ENCODE data around the gene SAT1. TPM values are rescaled to one million over a fixed set of nuclear protein-coding genes. Genes with fewer than 3 reads are reported as not detected.

Gene SAT1
- total and polyA plus RNA-seq, 9 donors, result 58.7 to 3,021 (median 164) TPM

DNA sequence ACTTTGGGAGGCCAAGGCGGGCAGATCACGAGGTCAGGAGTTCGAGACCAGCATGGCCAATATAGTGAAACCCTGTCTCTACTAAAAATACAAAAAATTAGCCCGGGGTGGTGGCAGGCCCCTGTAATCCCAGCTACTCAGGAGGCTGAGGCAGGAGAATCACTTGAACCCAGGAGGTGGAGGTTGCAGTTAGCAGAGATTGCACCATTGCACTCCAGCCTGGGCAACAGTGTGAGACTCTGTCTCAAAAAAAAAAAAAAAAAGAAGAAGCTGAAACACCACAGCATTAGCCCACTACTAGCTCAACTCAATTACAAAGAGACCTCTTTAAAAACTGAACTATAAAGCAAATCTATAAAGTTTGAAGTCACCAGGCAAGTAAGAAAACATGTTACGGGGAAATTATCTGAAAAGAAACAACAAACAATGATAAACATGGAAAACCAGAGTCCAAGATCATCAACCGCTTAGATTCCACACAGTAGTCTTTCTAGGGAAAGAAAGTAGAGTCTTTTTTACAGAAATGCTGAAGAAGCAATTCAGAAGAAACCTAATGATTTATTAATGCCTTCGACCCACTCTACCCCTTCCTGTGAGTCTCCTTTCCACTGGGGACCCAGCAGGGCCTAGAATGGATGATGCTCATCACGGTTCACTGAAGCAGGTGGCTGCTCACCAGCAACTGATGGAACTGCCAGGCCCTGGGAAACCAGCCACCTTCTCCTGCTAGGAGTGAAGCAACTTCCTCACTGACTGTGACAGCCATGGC is 6.6 kb downstream of the SAT1 start:
- DNase-seq, result no peak
- TF ChIP-seq CTCF (IDR thresholded peaks at IDR 0.05), result no peak
- TF ChIP-seq EP300 (IDR thresholded peaks at IDR 0.05), result no peak
- no peak for TF ChIP-seq POLR2A (IDR thresholded peaks at IDR 0.05)
- Histone ChIP-seq H3K9me3 (no peaks in the 10 kb centered on the region), H3K27me3 (no peaks in the 10 kb centered on the region), H3K4me1 (ENCODE audit: insufficient read depth) (peaks cover 2% of the 10 kb centered on the region), H3K27ac (no peak overlapping the region), H3K4me3 (no peak overlapping the region), H3K36me3 (no peaks in the 10 kb centered on the region)
- intact Hi-C loops (cut with DNase I), result loop anchor here in 1 of 4 donors (10.0 kb wide), 1 partner anchor 115 kb away; the partner anchor contains the start of genes APOO and CXorf58
- 75 to 77% (median 75%) methylated on average over 8 of the region's 8 CpGs for WGBS, 3 donors

DNA sequence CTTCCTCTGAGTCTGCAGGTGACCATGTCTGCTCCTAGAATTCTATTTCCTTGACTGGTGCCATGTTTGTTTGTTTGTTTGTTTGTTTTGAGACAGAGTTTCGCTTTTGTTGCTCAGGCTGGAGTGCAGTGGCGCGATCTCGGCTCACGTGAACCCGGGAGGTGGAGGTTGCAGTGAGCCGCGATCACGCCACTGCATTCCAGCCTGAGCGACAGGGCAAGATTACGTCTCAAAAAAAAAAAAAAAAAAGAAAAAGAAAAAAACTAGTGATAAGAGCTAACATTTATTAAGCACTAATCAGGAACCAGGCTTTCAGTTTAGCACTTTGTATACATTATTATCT is 7.2 kb downstream of the SAT1 start:
- Histone ChIP-seq H3K4me1 (ENCODE audit: insufficient read depth) (no peaks in the 10 kb centered on the region), H3K4me3 (no peak overlapping the region), H3K36me3 (no peaks in the 10 kb centered on the region), H3K27ac (no peak overlapping the region), H3K27me3 (no peaks in the 10 kb centered on the region), H3K9me3 (no peaks in the 10 kb centered on the region)
- DNase-seq, result no peak
- no peak for TF ChIP-seq POLR2A (IDR thresholded peaks at IDR 0.05)
- TF ChIP-seq CTCF (IDR thresholded peaks at IDR 0.05), result no peak
- TF ChIP-seq EP300 (IDR thresholded peaks at IDR 0.05), result no peak
- WGBS, 3 donors, result 91 to 92% (median 92%) methylated on average over 11 of the region's 11 CpGs
- intact Hi-C loops (cut with DNase I), result no loop called here

- DNase-seq, result no peak
- 55 to 65% (median 59%) methylated on average over 6 of the region's 6 CpGs for WGBS, 3 donors
- H3K36me3 ChIP-seq, result no peaks in the 10 kb centered on the region
- TF ChIP-seq CTCF (IDR thresholded peaks at IDR 0.05), result no peak
- no peak overlapping the region for H3K4me3 ChIP-seq
- H3K27me3 ChIP-seq, result no peaks in the 10 kb centered on the region
- no peaks in the 10 kb centered on the region for H3K4me1 ChIP-seq (ENCODE audit: insufficient read depth)
- no peaks in the 10 kb centered on the region for H3K9me3 ChIP-seq
- no peak overlapping the region for H3K27ac ChIP-seq
- intact Hi-C loops (cut with DNase I), result no loop called here
These were observed 10.0 kb downstream of the SAT1 start for GRCh38 chrX:23792861-23793553.

GRCh38 chrX:23795221-23795620 is 12.2 kb downstream of the SAT1 start:
- 78 to 86% (median 81%) methylated on average over 8 of the region's 8 CpGs for WGBS, 3 donors
- H3K27me3 ChIP-seq, result no peaks in the 10 kb centered on the region

More at GRCh38 chrX:23795221-23795620, 12.2 kb downstream of the SAT1 start:
- H3K36me3 ChIP-seq, result no peaks in the 10 kb centered on the region
- no peaks in the 10 kb centered on the region for H3K4me1 ChIP-seq (ENCODE audit: insufficient read depth)
- intact Hi-C loops (cut with DNase I), result no loop called here
- no peaks in the 10 kb centered on the region for H3K9me3 ChIP-seq
- H3K27ac ChIP-seq, result no peak overlapping the region
- TF ChIP-seq EP300 (IDR thresholded peaks at IDR 0.05) (no peak), POLR2A (IDR thresholded peaks at IDR 0.05) (no peak), CTCF (IDR thresholded peaks at IDR 0.05) (no peak)
- DNase-seq, result no peak
- H3K4me3 ChIP-seq, result no peak overlapping the region
